ENCODE data around the gene DYNLT3.

GRCh38 chrX:37825215-37825842 is 22.0 kb downstream of the DYNLT3 start:
- TF ChIP-seq CTCF (IDR thresholded peaks at IDR 0.05) (peak; percentile 61), RFX5 (IDR thresholded peaks at IDR 0.05) (no peak), EP300 (IDR thresholded peaks at IDR 0.05) (no peak), KDM1A (IDR thresholded peaks at IDR 0.05; ENCODE audit: low read depth) (no peak), CEBPB (IDR thresholded peaks at IDR 0.05) (no peak), JUN (IDR thresholded peaks at IDR 0.05) (no peak), NR3C1 (IDR thresholded peaks at IDR 0.05) (no peak), MYC (IDR thresholded peaks at IDR 0.05; ENCODE audit: borderline replicate concordance, low read length) (no peak), MAFK (IDR thresholded peaks at IDR 0.05; ENCODE audit: partially characterized antibody) (no peak), SMC3 (IDR thresholded peaks at IDR 0.05) (peak; percentile 79)
